ENCODE results near the gene ZMYND12.
"Not testable (repeated sequence)": the region's sequence is repeated elsewhere in the genome, so short reads cannot be mapped to it uniquely, and the experiment has no call there.

ZMYND12 gene, protein sequence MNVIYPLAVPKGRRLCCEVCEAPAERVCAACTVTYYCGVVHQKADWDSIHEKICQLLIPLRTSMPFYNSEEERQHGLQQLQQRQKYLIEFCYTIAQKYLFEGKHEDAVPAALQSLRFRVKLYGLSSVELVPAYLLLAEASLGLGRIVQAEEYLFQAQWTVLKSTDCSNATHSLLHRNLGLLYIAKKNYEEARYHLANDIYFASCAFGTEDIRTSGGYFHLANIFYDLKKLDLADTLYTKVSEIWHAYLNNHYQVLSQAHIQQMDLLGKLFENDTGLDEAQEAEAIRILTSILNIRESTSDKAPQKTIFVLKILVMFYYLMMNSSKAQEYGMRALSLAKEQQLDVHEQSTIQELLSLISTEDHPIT

DNA sequence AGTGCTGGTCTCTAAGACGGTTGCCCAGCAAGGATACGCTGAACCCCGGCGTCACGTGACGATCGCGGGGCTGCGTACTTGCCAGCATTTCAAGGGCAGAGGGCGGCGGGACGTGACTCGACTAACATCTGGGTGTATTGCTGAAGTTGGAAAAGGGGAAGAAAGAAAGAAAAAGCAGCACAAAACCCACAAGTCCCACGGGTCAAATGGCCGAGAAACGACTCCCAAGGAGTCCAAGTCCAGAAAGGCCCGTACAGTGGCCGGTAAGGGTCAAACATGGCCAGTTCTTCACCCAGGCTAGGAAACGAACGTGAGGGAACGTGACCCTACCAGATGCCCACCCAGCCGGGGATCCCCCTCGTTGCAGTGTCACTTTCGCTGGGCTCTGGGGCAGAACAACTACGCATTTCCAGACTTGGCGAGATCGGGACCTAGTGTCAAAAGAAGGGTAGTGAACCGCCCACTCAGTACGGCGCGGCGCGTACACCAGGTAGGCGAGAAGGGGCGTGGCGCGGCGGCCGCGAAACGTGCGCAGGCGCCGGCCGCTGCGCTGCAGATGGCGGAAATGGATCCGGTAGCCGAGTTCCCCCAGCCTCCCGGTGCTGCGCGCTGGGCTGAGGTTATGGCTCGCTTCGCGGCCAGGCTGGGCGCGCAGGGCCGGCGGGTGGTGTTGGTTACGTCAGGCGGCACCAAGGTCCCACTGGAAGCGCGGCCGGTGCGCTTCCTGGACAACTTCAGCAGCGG lies at the start of gene ZMYND12, which contains the start of gene PPCS:
Gene ZMYND12 (minus strand): TSS at position 13 of the 744 bp plus-strand sequence. CDS start 25 bp downstream, outside the sequence.
Gene PPCS (plus strand): TSS at position 534 of the 744 bp plus-strand sequence. CDS start 23 bp downstream, at position 557.
- DNase-seq: peak; percentile 64

DNA sequence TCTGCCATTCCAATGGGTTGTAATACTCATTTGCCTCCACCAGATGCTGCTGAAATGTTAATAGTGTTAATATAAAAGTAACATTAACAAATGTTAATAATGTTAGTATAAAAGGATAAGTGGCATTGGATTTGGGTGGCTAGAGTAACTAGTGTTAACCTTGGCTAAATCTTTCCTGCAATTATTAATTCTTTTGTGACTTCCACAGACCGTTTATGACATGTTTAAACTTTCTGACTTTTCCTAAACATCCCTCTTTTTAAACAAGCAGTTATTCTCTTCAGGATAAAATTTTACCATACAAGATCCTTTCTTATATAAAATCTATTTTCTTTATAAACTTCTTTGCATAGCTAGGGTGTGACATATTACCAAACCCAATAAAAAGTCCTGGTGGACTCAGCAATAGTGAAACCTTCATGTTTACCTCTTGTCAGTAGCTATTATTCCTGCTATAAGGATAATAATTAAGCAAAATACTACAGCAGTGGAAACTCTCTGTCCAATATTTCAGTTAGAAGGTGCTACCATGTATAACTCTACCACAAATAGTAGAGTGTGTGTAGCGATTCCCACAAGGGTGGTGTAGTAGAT lies 48.8 kb upstream of the ZMYND12 start:
- DNase-seq: no peak

DNA sequence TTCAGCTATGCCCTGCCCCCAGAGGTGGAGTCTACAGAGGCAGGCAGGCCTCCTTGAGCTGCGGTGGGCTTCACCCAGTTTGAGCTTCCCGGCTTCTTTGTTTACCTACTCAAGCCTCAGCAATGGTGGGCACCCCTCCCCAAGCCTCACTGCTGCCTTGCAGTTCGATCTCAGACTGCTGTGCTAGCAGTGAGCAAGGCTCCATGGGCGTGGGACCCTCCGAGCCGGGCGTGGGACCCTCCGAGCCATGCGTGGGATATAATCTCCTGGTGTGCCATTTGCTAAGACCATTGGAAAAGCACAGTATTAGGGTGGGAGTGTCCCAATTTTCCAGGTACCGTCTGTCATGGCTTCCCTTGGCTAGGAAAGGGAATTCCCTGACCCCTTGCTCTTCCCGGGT lies 46.2 kb upstream of the ZMYND12 start:
- not testable (repeated sequence) for DNase-seq

DNA sequence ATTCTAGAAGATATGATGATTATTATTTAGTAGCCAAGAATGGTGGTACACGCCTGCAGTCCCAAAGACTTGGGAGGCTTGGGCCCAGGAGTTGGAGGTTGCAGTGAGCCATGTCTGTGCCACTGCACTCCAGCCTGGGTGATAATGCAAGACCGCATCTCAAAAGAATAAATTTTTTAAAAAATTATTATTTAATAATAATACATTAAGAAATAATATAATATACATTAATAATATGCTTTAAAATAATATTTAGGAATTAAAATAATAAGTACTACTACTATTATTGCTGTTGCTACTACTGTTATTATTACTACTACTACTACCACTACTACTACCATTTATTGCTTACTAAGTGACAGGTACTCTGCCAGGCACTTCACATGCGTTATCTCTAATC lies 34.4 kb upstream of the ZMYND12 start:
- no peak for DNase-seq

DNA sequence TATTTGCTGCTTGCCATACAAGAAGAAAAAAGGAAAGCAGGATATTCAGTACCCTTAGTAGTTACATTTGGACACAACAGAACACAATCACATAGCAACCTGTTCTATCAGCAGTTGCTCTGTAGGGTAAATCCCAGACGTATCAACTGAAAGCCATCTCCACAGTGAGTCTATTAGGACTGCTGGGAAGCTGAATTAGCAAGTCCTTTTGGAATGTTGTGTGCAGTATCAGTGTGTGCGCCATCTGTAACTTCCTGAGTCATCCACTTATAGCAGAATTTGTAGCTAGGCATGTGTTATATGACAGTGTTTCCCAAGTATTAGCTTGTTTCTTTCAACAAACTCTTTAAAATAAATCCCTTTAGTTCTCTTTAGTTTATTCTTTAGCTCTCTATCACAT lies 28.6 kb upstream of the ZMYND12 start:
- DNase-seq: no peak

DNA sequence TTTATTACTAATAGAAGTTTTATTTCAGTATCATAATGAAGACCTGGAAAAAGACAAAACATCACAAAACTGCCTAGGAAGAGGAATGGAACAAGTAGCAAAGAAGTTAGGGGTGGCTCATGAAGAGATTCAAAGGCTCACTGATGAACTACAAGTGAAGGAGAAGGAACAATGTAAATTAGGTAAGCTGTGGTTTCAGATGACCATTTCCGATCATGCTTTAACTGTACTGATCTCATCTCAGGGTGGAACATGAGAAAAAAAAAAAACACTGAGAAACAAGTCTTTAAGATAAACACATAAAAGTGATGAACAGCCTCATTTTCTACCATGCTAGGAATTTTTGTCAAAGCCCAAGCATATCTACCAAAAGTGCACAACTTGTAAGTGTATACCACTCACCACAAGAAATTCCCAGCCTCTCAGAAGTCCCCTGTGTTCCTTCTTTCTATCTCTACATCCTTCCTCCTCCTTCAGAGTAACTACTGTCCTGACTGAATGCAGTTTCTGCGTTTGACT lies 26.9 kb upstream of the ZMYND12 start:
- no peak for DNase-seq

DNA sequence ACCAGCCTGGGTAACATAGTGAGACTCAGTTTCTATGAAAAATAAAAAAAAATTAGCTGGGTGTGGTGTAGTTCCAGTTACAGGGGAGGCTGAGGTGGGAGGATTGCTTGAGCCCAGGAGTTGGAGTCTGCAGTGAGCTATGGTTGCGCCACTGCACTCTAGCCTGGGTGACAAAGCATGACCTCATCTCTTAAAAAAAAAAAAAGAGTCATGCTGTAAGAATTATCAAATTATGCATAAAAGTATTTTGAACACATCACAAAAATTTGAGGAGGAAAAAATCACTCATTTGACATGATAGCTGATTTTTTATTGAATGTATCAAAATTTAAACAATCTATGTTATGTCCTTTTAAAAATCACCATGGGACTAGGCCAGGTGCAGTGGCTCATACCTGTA lies 25.1 kb upstream of the ZMYND12 start:
- DNase-seq: no peak

DNA sequence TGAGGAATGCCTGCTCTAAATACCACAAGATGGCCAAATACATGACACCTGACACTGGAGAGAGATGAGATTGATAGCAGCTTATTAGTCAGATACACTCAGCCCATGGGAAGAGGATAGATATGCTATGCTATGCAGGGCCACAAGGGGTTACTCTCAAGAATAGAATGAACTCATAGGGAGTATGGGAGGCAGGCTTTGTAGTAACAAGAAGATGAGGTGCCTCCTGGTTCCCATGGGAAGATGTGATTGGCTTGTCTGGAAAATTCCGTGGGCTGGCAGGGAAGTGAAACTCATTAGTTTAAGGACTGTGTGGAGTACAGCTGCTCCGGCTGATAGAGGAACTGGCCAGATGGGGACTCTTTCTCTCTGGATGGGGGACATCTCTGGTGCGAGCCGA lies 23.8 kb upstream of the ZMYND12 start:
- no peak for DNase-seq

DNA sequence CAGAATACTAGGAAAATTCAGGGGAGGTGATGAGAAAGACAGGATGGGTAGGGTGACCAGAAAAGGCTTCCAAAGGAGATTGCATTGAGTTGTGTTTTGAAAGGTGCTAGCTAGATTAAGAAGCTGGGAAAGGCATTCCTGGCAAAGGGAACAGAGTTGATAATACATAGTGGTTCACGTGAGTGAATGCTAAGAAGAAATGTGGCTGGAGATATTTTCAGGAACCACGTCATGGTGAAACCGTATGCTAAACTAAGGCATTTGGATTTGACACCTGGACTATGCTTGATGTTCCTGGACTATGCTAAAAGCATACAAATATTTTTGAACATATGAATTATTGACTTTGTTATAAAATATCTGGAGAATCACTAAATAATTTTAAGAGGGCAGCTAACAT lies 22.0 kb upstream of the ZMYND12 start:
- no peak for DNase-seq

DNA sequence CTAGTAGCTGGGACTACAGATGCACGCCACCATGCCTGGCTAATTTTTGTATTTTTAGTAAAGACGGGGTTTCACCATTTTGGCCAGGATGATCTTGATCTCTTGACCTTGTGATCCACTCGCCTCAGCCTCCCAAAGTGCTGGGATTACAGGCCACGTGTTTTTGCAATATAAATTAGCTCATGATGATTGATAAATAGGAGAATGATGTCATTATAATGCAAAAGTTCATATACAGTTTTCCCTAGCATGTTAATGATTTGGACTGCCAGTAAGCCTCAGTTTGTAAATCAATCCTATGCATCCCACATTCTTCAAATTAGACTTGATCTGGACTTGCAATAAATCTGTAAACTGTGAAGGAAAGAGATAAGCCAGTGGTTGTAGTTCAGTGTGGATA lies 21.5 kb upstream of the ZMYND12 start:
- DNase-seq: not testable (repeated sequence)

DNA sequence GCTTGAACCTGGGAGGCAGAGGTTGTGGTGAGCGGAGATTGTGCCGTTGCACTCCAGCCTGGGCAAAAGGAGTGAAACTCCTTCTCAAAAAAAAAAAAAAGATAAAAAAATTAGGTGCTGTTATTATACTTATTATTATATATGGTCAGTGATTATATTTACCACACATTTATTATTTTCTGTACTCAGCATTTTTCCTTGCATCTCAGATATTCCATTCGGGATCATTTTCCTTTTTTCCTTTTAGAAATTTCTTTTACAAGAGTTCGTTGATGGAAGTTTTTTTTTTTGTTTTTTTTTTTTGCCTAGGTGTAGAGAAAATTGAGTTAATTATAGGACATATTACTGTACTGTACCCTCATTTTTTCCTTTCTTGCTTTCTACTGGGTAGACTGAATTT lies 20.8 kb upstream of the ZMYND12 start:
- DNase-seq: no peak

DNA sequence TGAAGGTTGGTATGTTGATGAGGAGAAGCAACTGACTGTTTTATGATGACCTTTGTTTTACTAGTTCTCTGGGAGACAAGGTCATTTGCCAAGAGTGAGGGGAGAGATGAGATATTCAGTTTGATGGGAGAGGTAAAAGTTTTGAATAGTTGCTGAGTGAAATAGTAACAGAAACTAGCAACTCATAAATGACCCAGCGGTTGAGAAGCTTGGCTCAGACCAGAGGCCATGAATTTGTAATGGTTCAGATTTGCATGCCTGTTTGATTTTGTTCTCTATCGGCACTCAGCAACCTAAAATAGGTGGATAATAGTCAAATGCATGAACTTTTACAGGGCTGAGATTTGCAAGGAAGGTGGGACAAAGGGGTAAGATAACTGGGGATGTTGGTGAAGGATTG lies 13.9 kb upstream of the ZMYND12 start:
- DNase-seq: no peak

DNA sequence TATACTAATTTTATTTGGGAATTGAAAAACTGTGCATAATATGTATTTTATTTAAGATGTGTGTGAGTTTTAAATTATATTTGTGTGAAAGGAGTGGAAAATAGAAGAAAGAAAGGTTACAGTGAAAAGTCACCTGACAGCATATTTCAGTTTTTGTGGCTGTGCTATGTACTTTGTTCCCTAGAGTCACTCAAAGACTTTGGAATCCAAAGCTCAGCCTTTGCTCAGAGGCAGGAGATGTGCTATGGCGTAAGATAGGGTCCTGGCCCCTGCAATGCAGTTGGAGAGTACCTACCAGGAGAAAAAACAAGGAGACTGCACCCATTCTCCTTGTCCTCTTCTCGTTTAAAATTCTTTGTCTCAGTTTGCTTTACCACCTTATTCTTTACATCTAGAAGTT lies 10.2 kb upstream of the ZMYND12 start:
- no peak for DNase-seq

DNA sequence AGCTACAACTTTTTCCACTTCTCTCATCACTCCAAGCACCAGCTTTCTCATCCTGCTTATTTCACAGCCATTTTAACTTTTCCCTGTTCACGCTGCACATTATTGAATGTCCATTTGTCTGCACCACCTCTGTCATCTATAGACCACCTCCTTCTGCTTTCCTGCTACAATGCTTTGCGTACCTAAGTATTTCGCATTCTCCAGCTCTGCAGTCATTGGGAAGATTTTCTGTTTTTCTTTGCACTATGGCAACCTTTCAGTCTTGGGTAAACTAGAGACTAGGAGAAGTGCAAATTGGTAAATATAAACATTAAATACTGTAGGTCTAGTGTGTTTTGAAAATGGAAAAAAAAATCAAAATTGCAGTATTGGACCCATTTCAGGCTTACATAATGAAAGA lies 8.1 kb upstream of the ZMYND12 start:
- no peak for DNase-seq

DNA sequence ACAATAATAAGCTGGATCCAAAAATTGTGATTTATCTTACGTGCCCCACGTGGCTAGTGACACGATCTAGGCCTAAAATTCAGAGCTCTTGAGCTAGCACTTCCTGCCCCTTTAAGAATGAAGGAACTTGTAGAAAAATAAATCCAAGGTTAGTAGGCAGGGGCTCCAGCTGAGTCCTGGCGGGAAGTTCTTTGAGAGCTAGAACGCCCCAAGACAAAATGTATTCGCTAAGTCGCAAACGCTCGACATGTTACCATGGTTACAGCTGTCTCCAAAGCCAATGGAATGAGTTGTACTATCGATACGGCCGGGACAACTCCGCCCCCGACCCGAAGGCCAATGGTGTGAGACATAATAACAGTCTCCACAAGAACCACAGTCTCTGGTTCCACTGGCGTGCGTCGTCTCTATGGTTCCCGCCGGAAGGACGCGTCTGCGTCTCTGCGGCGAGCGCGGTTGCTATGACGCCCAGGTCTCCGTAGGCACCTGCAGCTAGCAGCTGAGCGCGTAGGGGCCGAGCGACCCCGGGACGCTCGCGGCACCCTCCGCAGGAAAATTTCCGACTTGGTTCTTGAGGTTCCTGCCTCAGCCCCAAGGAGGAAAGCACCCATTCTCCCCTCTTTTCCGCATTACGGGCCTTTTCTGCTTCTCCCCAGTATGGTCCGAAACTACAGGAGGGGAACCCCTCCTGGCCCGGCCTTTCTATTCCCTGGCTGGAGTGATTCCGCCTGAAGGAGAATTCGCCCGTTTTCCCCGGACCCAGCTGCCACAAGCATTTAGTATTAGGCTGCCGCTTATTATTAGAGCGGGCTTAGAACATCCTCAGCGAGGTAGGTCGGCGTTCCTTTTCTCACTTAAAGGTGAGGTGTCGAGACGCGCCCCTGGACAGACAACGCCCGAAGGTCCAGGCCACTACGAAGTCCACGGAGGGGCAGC lies 7.3 kb upstream of the ZMYND12 start, which contains the start of gene CCDC30:
Gene CCDC30 (plus strand): TSS at position 459 of the 936 bp plus-strand sequence. CDS start 17,266 bp downstream, outside the sequence.
- DNase-seq: no peak

DNA sequence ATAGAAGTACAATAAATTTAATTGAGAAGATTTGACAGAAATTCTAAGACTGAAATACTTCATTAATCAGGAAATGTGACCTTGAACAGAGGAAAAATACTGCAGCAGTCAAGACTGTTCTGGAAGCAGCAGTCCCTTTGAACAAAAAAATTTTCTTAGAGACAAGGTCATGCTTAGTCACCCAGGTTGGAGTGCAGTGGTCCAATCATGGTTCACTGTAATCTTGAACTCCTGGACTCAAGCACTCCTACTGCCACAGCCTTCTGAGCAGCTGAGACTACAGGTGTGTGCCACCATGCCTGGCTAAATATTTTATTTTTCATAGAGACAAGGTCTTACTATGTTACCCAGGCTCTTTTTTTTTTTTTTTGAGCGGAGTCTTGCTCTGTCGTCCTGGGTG lies 5.4 kb upstream of the ZMYND12 start:
- DNase-seq: no peak

DNA sequence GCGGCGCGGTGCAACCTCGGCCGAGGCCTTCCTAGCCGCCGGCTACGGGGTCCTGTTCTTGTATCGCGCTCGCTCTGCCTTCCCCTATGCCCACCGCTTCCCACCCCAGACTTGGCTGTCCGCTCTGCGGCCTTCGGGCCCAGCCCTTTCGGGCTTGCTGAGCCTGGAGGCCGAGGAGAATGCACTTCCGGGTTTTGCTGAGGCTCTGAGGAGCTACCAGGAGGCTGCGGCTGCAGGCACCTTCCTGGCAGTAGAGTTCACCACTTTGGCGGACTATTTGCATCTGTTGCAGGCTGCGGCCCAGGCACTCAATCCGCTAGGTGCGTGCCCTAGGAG lies 900 bp upstream of the ZMYND12 start:
- peak; percentile 29 for DNase-seq

DNA sequence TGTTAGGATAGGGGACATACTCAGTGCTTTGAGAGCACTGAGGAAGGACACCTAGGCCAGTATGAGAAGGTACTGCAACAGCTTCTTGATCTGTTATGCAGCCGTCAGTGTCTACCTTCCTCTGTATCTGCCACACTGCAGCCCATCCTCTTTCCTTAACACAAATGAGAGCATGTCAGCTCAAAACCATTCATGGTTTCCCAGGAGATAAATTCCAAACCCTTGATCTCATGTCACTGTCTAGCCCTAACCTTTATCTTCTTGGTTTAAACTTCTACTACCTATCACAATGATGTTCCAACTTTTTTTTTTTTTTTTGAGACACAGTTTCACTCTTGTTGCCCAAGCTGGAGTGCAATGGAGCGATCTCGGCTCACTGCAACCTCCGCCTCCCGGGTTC lies 1.4 kb downstream of the ZMYND12 start:
- DNase-seq: no peak

DNA sequence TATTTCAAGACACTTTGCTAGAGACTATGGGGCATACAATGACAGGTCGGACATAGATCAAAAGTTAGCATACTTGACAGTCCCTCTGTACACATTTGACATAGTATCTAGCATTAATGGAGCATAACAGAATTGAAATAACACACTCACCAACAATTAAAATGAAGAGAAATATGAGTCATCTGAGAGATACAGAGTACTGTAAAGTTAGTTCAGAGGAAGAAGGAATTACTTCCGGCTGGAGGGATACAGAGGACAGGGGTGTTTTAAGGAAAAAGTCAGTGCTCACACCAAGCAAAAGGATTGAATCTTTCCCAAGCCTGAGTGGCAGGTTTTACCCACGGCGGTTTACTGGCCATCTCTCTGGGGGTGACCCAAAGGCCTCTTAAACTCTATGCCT lies 2.4 kb downstream of the ZMYND12 start:
- no peak for DNase-seq

DNA sequence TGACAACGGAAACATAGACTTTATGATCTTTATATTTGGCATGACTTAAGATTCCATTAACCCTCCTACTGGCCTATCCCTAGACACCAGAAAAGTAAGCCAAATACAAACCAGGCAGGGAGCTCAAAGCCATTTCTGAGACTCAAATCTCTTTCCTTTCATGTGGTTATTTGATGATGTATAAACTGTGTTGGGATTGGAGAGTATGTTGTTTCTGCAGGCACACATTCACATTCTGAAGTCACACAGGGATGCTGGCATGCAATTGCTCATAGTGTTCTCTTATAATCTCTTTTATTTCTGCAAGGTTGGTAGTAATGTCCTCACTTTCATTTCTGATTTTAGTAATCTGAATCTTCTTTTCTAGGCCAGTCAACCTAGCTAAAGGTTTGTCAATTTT lies 5.8 kb downstream of the ZMYND12 start:
- DNase-seq: no peak

DNA sequence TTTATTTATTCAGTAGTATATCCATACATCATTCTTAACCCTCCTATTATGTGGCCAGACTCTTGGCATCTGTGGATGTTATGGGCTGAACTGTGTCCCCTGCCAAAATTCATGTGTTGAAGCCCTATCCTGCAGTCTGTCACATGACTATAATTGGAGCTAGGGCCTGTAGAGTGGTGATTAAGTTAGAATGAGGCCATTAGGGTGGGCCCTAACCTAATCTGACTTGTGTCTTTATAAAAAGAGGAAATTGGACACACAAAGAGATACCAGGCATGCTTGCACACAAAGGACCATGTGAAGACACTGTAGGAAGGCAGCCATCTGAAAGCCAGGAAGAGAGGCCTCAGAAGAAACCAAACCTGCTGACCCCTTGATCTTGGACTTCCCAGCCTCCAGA lies 6.6 kb downstream of the ZMYND12 start:
- no peak for DNase-seq

DNA sequence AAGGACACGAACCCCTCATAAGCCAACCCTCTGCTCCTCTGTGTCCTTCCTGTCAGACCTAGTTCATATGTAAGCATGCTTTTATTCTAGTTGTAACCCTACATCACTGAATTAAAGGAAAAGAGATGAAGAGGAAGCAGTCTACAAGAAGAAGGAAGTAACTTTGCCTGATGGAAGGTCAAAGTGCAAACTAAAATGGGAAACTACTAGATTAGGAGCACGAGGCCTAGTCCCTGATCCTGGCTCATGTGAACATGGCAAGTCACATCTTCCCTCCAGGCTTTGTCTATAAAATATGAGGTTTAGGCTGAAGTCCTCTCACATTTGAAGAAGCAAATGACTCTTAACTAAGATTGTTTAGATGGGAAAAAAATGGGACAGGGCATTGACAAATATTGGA lies 13.2 kb downstream of the ZMYND12 start:
- DNase-seq: peak; percentile 34

DNA sequence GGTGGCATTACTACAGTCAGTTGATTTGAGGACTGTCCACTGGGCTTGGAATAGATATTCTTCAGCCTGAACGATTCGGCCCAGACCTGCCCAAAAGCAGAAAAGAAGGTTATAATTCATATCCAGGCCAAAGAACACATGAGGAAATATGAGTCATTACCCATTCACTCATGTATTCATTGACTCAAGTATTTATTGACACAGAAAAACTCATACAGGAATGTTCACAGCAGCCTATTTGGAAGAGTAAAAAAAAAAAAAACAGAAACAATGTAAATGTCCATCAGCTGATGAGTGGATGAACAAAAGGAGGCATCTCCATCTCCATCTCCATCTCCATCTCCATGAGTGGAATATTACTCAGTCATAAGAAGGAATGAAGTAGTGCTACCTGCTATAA lies 15.9 kb downstream of the ZMYND12 start:
- DNase-seq: no peak

All from GF-D8 (cell line).